ENCODE measurements around the gene HSPB3.
"Not testable (repeated sequence)": the region's sequence is repeated elsewhere in the genome, so short reads cannot be mapped to it uniquely, and the experiment has no call there.

Gene HSPB3

GRCh38 chr5:54419573-54420423 is 35.7 kb upstream of the HSPB3 start:
- POLR2A ChIA-PET (ENCODE audit: low non-redundant PET), result interaction anchor here (0.9 kb wide), 1 partner anchor 108 kb away, joined by 3 read pairs; no protein-coding TSS in a partner anchor
- H3K27ac ChIP-seq, result not testable (repeated sequence)
- DNase-seq (ENCODE audit: low spot score), result peak; percentile 53
- peak; percentile 90 for TF ChIP-seq CTCF (conservative IDR thresholded peaks at IDR 0.05; ENCODE audit: low read depth)
- CTCF ChIA-PET, result interaction anchor here (0.6 to 1.7 kb wide), 33 partner anchors 9 to 904 kb away, joined by 3 to 12 read pairs (median 4); partner anchors contain the start of gene SNX18

- H3K27ac ChIP-seq; POLR2A ChIA-PET (ENCODE audit: low non-redundant PET); DNase-seq (ENCODE audit: low spot score): not testable (repeated sequence)
- CTCF ChIA-PET, result interaction anchor here (1.7 kb wide), 1 partner anchor 44 kb away, joined by 4 read pairs; no protein-coding TSS in a partner anchor
These were observed 35.0 kb upstream of the HSPB3 start for GRCh38 chr5:54420511-54420910.

GRCh38 chr5:54421976-54422375 is 33.5 kb upstream of the HSPB3 start:
- ChIA-PET CTCF (no interaction called here), POLR2A (ENCODE audit: low non-redundant PET) (no interaction called here)
- no peak for TF ChIP-seq CTCF (conservative IDR thresholded peaks at IDR 0.05; ENCODE audit: low read depth)
- DNase-seq (ENCODE audit: low spot score), result no peak
- H3K27ac ChIP-seq, result no peak overlapping the region

- TF ChIP-seq CTCF (conservative IDR thresholded peaks at IDR 0.05; ENCODE audit: low read depth), result no peak
- CTCF ChIA-PET, result interaction anchor here (0.7 kb wide), 1 partner anchor 22 kb away, joined by 3 read pairs; no protein-coding TSS in a partner anchor
- POLR2A ChIA-PET (ENCODE audit: low non-redundant PET), result interaction anchor here (0.6 kb wide), 1 partner anchor 1106 kb away, joined by 3 read pairs; no protein-coding TSS in a partner anchor
- DNase-seq (ENCODE audit: low spot score), result no peak
- H3K27ac ChIP-seq, result no peak overlapping the region
These were observed 30.2 kb upstream of the HSPB3 start for GRCh38 chr5:54425258-54425657.

- DNase-seq (ENCODE audit: low spot score), result no peak
- no peak overlapping the region for H3K27ac ChIP-seq
- ChIA-PET CTCF (interaction anchor here (0.7 kb wide), 1 partner anchor 109 kb away, joined by 4 read pairs; no protein-coding TSS in a partner anchor), POLR2A (ENCODE audit: low non-redundant PET) (no interaction called here)
- no peak for TF ChIP-seq CTCF (conservative IDR thresholded peaks at IDR 0.05; ENCODE audit: low read depth)
These were observed 29.3 kb upstream of the HSPB3 start for GRCh38 chr5:54426209-54426608.

- POLR2A ChIA-PET (ENCODE audit: low non-redundant PET); H3K27ac ChIP-seq; DNase-seq (ENCODE audit: low spot score): not testable (repeated sequence)
- CTCF ChIA-PET, result interaction anchor here (0.7 kb wide), 1 partner anchor 130 kb away, joined by 3 read pairs; no protein-coding TSS in a partner anchor
These were observed 20.8 kb upstream of the HSPB3 start for GRCh38 chr5:54434650-54435049.

GRCh38 chr5:54438620-54439389 is 16.7 kb upstream of the HSPB3 start:
- no peak for DNase-seq (ENCODE audit: low spot score)
- TF ChIP-seq CTCF (conservative IDR thresholded peaks at IDR 0.05; ENCODE audit: low read depth), result no peak
- CTCF ChIA-PET, result interaction anchor here (1.0 kb wide), 1 partner anchor 51 kb away, joined by 3 read pairs; no protein-coding TSS in a partner anchor
- no peak overlapping the region for H3K27ac ChIP-seq
- POLR2A ChIA-PET (ENCODE audit: low non-redundant PET), result no interaction called here
